Measurements from ENCODE around the gene INSYN2B.

DNA sequence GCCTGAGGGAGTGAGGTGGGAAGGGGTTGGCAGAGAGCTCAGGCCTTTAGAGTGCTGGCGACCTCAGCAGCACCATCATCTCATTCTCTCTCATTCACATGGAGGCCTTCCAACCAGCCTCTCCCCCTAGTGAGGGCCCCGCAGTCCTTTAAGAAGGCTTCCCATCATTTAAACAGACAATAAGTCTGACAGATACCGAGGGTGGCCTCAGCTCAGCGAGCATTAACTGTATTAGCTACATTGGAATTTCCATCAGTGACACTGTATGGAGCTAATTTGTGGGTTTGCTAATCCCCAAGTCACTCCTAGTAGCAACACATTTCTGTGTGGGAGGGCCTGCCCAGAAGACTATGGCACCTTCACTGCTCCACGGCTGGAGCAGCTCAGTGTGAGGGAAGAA is 75.8 kb downstream of the INSYN2B start:
- TF ChIP-seq, protein P1, sequence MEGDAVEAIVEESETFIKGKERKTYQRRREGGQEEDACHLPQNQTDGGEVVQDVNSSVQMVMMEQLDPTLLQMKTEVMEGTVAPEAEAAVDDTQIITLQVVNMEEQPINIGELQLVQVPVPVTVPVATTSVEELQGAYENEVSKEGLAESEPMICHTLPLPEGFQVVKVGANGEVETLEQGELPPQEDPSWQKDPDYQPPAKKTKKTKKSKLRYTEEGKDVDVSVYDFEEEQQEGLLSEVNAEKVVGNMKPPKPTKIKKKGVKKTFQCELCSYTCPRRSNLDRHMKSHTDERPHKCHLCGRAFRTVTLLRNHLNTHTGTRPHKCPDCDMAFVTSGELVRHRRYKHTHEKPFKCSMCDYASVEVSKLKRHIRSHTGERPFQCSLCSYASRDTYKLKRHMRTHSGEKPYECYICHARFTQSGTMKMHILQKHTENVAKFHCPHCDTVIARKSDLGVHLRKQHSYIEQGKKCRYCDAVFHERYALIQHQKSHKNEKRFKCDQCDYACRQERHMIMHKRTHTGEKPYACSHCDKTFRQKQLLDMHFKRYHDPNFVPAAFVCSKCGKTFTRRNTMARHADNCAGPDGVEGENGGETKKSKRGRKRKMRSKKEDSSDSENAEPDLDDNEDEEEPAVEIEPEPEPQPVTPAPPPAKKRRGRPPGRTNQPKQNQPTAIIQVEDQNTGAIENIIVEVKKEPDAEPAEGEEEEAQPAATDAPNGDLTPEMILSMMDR (IDR thresholded peaks at IDR 0.05): no peak
- no peak for TF ChIP-seq POLR2A (IDR thresholded peaks at IDR 0.05)

All from thyroid gland (tissue), 4 donors.